ENCODE results near the gene ZFAND3.

ZFAND3 gene

DNA sequence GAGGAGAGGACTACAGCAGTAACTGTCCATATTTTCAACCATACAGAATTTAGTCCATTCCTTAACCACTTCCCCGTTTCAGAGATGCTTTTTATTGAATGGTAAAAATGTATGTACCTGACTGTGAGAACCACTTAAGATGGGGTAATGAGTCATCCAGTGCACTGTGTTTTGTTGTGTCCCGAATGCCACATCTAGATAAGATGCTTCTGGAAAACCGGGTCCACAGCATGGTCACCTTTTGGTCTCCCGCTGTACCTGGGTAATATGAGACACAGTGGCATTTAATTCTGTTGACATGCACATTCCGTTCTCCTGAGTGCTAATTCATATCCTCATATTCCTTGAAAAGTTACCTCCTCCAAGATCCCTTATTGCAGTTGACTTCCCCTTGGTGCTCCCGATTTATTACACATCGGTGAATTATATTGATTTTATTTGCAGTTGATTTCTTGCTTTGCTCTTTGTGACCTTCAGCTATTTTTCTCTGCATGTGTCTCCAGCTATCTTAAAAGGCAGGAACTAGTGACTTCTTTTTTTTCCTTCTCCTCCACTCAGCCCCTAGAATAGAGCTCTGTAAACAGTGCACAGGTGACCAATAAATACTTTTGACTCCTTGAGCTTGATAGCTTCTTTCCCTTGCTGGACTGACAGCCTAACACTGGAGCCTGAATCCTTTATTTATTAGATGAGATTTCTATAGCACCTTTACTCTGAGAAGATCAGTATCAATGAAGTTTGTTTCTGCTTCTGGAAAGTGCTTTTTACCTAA, 314.6 kb downstream of the ZFAND3 start:
- no peak for DNase-seq (ENCODE audit: low read depth in 2 of 2)

DNA sequence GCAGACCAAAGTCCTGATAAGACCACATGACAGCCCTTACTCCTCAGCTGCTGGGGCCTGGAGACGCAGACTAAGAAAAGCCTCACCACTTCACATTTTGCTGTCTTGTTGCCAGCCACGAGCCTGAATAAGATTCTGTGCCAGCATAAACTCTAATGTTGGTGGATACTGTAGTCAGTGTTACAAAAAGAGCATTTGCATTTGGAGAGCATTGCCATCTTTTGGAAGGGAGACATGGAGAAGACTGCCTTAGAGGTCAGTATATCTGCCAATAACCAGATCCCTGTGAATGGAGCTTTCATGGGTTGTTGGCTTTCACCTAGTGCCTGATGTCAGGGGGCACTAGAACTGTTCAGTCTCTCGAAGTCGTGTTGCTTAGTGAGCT, 315.2 kb downstream of the ZFAND3 start:
- DNase-seq (ENCODE audit: low read depth in 2 of 2): no peak

DNA sequence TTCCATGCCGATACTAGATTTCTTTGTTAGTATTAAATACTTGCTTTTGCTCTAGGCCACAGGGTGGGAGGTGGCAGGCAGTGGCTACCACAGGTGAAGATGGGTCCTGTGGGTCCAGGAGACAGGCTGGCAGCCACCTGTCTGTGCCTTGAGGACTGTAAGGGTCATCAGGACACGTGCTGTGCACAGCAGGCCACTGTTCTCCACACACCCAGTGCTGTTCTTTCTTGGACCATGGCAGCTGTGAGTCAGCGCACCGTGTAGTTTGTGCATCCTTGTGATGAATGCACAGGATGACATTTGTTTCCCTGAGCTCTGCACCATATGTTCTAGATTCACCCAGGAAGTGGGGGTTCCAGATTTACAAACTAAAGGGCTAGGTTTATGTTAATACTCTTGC, 317.0 kb downstream of the ZFAND3 start:
- no peak for DNase-seq (ENCODE audit: low read depth in 2 of 2)

DNA sequence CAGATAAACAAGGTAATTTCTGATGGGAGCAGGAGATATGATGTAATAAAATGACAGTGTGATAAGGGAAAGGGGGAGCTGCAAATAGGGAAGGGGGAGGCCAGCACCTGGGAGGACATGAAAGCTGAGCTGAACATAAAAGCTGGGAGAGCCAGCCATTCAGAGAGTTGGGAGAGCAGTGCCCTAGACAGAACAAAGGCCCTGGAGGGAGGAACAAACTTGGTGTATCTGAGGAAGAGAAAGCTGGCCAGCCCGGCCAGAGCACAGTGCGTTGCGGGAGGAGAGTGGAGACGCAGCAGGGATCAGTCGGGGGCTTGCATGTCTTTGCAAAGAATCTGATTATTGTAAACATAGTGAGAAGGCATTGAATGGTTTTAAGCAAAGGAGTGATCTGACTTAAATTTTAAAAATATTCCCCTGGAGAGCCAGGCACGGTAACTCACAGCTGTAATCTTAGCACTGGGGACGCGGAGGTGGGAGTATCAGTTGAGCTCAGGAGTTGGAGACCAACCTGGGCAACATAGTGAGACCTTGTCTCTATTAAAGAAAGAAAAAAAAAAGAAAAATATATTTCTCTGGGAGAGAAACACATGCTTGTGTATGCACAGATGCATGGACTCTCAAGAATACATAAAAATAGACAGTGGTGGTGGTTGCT, 318.2 kb downstream of the ZFAND3 start:
- no peak for DNase-seq (ENCODE audit: low read depth in 2 of 2)

DNA sequence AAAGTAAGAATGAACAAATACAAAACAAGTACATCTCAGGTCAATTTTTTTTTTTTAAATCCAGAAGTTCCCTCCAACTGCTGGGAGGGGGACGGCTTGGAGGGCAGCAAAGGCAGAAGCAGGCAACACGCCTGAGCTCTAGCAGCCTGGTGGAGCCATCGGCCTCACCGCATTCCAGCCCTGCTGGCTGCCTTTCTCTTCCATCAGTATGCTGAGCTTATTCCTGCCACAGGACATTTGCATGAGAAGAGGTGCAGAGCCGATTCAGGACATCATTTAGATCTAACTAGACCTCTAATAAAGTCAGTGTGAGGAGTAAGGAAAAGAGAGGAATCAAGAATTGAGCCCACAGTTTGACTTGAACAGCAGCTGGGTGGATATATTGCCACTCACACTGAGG, 318.8 kb downstream of the ZFAND3 start:
- no peak for DNase-seq (ENCODE audit: low read depth in 2 of 2)

DNA sequence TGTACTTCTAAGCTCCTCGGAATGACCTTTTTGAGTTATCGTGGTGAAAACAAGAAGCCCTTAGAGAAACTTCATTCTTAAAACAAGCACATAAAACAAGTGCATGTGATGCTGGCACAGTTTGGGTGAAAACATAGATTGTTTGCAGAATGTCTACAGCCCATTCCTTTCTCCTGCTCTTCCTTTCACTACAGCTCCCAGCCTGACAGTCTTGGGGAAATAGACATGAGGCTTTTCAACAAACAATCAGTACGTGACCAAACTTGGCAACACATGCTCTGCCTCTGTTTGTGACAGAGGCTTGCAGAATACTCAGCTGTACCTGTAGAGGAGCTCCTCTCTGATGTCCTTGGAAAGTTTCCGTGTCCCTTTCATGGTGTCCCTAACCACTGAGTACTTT, 321.6 kb downstream of the ZFAND3 start:
- no peak for DNase-seq (ENCODE audit: low read depth in 2 of 2)

DNA sequence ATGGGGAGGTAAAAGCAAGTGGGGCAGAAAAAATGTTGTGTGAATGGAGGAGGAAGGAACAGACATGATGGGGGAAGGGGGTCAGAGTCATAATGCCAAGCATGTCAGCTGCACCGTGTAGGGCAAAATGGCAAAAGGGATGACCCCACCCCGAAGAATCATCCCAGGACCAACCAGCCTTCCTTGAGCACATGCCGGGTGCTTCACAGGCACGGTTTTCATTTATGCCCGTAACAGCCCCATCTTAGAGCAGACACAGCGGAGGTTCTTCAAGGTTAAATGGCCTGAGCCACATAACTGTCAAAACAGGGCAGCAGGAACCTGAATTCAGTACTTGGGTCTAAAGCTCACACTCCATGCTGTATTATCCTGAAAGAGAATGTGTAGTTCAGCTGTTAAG, 322.2 kb downstream of the ZFAND3 start:
- DNase-seq (ENCODE audit: low read depth in 2 of 2): no peak

DNA sequence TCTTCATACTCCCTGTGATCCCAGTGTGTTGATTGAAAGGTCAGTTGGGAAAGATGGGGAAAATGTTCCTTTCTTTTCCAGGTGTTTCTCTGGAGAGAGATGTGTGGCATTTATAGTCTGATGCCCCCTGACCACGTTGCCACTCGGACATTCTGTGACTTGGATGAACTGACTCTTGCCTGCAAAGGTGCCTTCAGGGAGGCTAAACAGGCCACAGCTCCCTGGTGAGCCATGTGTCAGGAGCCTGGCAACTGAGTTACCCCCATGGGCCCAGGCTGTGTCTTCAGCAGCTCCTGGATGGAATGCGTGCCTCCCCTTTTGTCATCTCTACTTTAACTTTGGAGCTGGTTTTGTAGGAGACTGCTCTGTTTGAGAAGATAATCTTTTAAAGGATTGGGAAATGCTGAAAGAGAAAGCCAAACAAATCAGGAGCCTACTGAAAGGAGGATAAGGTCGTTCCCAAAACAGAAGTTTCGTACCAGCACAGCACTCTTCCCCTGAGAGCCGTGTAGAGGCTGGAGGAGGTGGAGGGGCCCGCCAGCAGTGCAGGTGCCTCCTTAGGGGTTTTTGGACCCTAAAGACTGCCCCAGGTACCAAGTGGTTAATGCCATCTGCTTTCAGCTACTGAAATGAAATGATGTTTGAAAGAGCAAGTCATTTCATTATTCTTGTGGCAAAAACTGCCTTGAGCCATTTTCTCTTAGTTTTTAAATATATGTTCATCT, 322.8 kb downstream of the ZFAND3 start:
- DNase-seq (ENCODE audit: low read depth in 2 of 2): no peak

DNA sequence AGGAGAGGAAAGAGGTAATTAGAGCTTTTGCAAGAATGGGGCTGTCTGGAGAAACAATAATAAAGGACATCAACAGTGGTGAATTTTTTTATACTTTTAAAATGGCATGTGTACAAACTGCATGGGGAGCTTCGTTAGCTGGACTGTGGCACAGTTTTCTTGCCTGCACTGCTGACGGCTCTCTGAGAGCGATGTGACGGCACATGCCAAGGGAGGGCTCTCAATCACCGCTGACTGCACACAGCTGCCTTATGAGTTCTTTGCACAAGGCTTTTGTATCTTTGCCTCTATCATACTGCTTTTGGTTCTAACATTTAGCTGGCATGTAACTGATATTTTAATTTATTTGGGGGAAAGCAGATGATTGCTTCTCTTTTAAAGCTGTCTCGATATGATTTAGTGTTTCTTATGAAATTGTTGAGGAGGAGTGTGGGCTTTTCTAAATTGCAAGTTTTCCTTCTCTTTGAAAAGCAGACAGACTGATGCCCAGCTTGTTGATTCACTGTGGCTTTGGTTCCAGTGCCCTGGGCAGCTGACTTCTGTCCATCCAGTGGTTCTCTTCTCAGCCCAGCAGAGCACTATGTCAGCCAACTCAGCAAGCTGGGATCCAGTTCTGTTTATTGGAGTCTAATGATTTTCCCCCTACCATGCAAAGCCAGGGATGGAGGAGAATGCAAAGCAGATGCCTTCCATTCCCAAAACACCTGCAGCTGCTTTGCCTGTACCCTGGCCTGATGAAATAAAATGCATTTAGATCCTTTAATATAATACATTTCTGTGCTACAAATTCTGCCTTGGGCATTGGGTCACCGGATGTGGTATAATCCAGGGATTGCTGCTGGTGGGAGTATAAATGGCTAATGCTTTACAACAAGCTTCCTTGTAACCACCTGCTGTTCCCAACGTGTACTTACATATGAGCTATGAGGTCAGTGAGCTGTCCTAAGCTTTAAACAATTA, 323.9 kb downstream of the ZFAND3 start:
- DNase-seq (ENCODE audit: low read depth in 2 of 2): no peak

DNA sequence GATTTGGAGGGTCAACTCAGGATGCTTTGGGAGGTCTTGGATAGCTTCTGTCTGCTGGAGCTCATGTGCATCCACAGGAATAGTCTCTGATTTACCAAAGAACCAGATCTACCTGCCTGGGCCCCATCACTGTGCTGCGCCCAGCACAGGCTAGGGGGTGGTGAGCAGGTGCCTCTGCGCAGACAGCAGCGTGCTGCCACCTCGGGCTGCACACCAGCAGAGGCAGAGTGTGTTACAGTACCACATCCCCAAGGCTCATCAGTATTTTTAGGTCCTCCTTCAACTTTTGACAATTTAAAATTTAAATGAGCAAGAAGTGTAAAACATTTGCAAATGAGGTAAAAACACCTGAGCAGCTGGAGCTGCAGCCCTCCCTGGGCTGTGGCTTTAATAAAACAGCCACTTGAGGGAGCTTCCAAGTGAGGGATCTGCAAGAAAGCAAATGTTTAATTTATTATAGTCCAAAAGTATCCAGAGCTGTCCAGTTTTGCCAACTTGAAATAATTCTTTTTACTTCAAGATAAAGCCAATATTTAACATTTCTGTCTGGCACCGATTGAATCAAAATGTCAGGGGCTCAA, 324.9 kb downstream of the ZFAND3 start:
- DNase-seq (ENCODE audit: low read depth in 2 of 2): no peak

DNA sequence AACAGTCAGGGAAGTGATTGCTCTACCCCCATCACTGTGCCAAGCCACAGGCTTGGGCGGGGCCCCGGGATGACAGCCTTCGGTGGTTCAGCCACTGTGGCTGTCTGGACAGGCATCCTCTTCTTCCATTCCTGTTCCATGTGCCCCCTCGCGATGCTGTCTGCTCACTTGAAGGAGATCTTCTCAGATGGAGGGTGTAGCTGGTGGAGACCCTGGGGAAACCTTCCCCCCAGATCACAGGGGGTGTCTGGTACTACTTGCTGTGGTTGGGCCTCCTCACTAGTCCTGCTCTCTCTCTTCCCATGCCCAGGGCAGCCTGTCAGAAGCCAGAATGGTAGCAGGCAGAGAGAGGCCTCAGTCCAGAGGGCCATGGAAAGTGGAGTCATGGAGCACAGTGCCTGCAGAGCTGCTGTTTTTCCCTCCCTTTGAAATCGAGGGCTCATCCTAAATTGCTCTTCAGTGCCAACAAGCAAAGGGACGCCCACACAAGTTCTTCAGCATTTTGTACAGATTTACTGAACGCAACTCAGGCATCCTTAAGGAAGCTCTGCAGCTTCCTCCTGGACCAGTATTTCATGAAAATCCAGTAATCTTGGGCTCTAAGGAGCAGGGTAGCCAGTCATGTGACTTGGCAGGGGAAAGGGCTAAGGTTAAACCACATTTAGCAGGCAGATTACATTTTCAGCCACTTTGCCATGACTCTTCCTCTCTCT, 326.6 kb downstream of the ZFAND3 start:
- no peak for DNase-seq (ENCODE audit: low read depth in 2 of 2)

DNA sequence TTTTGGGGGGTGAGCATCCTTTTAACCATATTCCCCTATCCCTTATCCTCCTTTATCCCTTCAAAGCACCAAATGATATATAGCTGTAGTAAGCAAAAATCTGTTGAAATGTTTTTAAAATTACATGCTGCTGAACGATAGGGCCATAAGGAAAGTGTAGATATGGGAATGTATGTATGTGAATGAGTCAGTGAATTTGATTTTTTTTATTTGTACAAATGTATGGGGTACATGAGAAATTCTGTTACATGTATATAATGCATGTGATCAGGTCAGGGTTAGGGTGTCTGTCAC, 327.2 kb downstream of the ZFAND3 start:
- no peak for DNase-seq (ENCODE audit: low read depth in 2 of 2)

DNA sequence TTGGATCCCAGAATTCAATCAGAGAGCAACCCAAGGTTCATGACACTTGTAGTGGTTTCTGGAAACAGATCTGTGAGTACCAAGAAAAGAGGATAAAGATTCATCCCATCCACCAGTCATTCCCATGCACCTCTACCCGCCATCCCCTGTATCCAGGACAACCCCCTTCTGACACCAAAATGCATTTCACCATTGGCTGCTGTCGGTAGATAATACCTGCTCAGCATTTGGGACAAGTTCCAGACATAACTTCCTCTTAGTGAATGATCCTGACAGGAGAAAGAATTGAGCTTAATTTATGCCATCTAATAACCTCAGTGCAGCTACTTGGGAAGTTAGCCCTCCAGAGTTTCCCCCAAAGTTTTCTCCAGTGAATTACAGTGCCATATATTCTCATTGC, 329.1 kb downstream of the ZFAND3 start:
- no peak for DNase-seq (ENCODE audit: low read depth in 2 of 2)

DNA sequence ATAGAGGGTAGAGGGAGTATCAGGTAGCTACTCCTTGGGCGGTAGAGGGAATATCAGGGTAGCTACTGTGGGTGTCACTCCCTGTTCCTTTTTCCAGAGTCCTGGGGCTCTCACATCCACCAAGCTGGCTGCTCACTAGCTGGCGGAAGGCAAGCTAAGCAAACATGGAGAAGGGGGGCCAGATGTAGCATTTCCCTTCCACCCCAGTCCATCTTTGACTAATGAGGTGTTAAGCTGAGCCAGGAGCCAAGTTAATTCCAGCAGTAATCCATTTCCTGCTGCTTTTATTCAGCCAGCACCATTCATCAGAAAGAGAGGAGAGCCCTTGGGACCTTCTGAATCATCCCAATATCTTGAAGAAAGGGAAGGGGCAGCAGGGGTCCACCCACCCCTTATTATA, 330.0 kb downstream of the ZFAND3 start:
- DNase-seq (ENCODE audit: low read depth in 2 of 2): peak; percentile 37 to 49

DNA sequence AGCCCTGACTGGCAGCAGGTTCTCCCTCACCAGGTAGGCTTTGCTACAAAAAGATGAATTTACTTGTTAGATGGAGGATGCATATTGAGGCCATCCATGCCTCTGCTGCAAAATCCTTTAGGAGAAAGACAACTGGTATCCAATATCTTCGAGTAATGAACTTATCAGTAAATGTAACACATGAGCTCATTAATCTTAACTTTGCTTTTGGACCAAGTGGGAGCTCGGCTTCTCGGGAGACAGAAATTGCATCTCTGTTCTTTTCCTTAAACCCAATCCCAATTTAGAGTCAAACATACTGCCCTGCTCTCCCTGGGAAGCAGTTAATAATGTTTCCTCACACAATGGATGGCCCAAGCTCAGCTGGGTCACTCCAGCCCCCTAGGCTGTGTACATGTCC, 330.5 kb downstream of the ZFAND3 start:
- no peak for DNase-seq (ENCODE audit: low read depth in 2 of 2)

DNA sequence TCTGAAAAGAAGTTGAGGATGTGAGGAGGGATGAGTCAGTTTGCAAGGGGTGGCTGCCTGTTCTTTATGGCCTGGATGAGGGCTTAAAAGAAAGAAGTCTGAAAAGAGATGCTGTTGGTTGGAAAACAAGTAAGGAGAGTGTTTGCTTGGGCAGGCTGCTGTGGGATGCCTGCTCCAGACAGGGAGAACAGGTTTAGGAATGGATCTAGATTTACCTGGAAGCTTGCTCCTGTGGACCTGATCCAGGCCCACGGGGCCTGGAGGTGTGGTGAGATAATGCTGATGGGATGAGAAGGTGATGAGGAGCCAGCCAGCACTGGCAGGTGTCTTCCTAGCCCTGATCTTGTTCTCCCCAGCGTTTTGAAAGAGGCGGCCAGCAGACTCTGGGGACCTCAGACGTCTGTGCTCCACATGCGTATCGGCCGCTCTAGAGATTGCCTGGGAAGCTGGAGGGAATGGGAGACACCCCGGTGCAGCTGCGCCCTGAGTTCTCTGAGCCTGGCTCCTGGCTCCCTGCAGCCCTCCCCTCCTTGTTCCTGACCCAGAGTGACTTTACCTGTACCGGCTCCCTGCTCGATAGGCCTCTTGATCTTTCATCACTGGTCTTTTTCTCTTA, 331.3 kb downstream of the ZFAND3 start:
- DNase-seq (ENCODE audit: low read depth in 2 of 2): no peak

DNA sequence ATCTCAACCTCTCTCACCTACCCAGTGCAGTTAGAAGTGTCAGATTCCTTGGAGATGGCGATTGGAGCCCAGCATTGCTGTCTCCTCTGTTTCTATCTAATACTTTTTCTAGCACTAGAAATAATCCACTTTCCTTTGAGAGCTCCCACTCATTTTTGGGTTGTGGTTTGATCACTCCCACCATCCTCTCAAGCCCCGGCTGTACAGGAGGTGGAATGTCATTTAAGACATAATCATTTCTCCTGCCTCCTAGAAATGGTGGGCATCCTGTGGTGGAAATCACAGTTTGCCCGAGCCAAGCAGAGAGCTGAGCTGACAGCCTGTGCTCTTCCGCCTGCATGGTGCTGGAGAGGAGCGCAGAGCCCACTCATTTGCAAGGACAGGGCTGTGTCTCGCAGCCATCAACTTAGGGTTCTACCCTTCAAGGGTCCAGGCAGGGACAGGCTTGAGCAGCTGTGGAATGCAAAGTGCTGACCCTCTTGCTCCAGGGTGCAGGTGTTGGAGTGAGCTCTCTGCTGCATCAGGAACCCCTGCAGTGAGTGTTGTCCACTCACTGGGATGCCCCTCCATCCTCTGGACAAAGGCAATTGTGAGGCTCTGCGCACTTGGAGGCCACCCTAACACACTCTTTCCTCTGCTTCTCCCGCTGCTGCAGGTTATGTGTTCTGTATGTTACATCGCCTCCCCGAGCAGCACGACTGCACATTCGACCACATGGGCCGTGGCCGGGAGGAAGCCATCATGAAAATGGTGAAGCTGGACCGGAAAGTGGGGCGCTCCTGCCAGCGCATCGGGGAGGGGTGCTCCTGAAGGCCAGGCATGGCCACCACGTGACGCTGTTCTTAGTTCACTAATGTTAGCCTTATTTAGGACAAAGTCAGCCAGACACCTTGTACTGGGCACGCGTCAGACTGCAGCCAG, 332.3 kb downstream of the ZFAND3 start:
- no peak for DNase-seq (ENCODE audit: low read depth in 2 of 2)

DNA sequence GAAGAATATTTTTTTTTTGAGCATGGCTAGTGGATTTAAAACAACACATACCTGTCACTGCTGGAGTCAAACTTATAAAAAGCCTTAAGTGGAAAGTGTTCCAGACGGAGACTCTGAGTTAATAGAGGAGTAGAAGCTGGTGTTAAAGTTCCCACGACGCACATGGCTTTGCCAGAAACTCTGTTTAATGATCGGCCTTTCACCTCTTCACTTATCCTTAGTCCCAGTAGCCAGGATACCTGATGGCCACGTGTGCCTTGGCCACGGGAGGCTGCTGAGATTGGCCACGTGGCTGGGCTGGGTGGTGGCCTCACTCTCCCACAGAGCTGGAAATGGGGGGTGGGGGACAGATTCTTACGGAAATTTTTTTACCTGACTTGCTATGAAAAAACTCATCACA, 333.1 kb downstream of the ZFAND3 start:
- no peak for DNase-seq (ENCODE audit: low read depth in 2 of 2)

DNA sequence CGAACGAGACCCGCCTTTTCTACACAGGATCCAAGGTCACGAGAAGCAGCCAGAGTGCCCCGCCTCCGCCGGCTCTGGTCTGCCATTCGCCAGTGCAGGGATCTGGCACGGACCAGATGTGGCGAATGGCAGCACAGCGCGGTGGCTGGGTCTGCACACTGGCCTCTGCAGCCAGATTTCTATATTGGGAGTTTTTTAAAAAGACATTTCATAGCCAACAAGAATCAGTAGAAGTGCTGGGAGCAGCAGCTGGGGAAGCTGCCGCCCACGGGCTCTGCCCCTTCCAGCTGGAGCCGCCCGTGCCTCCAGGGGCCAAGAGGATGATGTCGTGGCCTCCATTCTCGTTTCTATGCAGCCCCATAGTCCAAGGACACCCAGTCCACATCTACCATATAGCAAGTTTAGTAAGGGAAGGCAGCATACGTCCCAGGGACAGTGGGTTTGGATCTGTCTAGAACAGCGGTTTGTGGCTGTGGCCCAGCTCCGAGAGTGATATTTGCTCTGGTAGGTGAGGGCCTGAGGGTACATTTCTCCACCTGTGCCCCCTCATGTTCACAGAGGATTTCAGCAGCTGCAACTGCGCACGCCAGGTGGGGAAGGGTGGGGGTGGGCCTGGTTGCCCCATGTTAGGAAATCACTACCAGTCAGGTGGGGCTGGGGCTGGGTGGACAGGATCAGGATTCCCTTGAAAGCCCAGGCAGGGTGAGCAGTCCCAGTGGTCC, 333.7 kb downstream of the ZFAND3 start:
- no peak for DNase-seq (ENCODE audit: low read depth in 2 of 2)
